ENCODE measurements around the gene TMEM134.

GRCh38 chr11:67493548-67494370, 24.7 kb upstream of the TMEM134 start:
- TF ChIP-seq EZH2phosphoT487 (IDR thresholded peaks at IDR 0.05; ENCODE audit: insufficient read depth, low read depth) (no peak), EZH2 (IDR thresholded peaks at IDR 0.05; ENCODE audit: insufficient read depth, poor library complexity, severe bottlenecking) (no peak)

Measured in GM23248 (cell line).